IMR-90 (cell line): ENCODE data around the gene HNRNPU. TPM values are rescaled to one million over a fixed set of nuclear protein-coding genes. Genes with fewer than 3 reads are reported as not detected.

Experiments
- ATAC-seq: fragments of 200-7000 bp; cut with Tn5 transposase; 2 replicates; pipeline ENCODE4 v1.9.1; 2020; ENCODE audit warnings: low read depth, mild to moderate bottlenecking, moderate library complexity
- BruUV-seq: library from RNA; stranded (reverse); fragments of 400-500 nt; replicated peaks from 2 replicates; lab custom pipeline; 2021; lab: Mats Ljungman, UMichigan
- CTCF ChIA-PET: fragments of 300-600 bp; formaldehyde crosslinking; extraction: SDS; loops from one replicate; lab custom pipeline; 2021; ENCODE audit warnings: antibody characterized with exemption; lab: Yijun Ruan, JAX
- POLR2A ChIA-PET: fragments of 300-600 bp; sonication (Branson Sonifier 250); formaldehyde crosslinking; loops from one replicate; lab custom pipeline; 2022; ENCODE audit warnings: antibody characterized with exemption; ENCODE audit not compliant: unreplicated experiment; lab: Charles Lee
- DNase-seq: peaks from one replicate; pipeline ENCODE4 v3.0.0; 2013
- H2AFZ ChIP-seq: replicated peaks from 2 replicates; pipeline ENCODE3; 2013; ENCODE audit warnings: low read length, mild to moderate bottlenecking; ENCODE audit not compliant: poor library complexity
- H2AK5ac ChIP-seq: 2 replicates; pipeline ENCODE4 v1.6.1; 2013; ENCODE audit warnings: low read depth, low read length, inconsistent platforms
- H2AK9ac ChIP-seq: replicated peaks from 2 replicates; pipeline ENCODE3; 2013; ENCODE audit warnings: mild to moderate bottlenecking, low read depth, low read length, moderate library complexity; ENCODE audit not compliant: poor library complexity
- H2BK120ac ChIP-seq: 2 replicates; pipeline ENCODE4 v1.6.1; 2013; ENCODE audit warnings: low read depth, low read length, inconsistent platforms
- H2BK15ac ChIP-seq: 3 replicates; pipeline ENCODE4 v1.6.1; 2013; ENCODE audit warnings: low read depth, low read length, inconsistent platforms
- H2BK20ac ChIP-seq: 2 replicates; pipeline ENCODE4 v1.6.1; 2013; ENCODE audit warnings: low read depth, mild to moderate bottlenecking, inconsistent platforms, low read length, moderate library complexity
- H2BK5ac ChIP-seq: 2 replicates; pipeline ENCODE4 v1.6.1; 2013; ENCODE audit warnings: mild to moderate bottlenecking, low read depth, low read length, inconsistent platforms; ENCODE audit not compliant: poor library complexity, severe bottlenecking
- H3K14ac ChIP-seq: replicated peaks from 2 replicates; pipeline ENCODE4 v1.6.1; 2013; ENCODE audit warnings: low read depth, low read length, inconsistent platforms
- H3K18ac ChIP-seq: 2 replicates; pipeline ENCODE4 v1.6.1; 2013; ENCODE audit warnings: low read depth, low read length, control low read depth
- H3K23ac ChIP-seq: 2 replicates; pipeline ENCODE4 v1.6.1; 2013; ENCODE audit warnings: low read depth, low read length, inconsistent platforms
- H3K27ac ChIP-seq: 2 replicates; pipeline ENCODE4 v1.5.1; 2013; ENCODE audit warnings: mild to moderate bottlenecking, control low read depth, low read length; ENCODE audit not compliant: insufficient read depth
- H3K27me3 ChIP-seq: 2 replicates; pipeline ENCODE4 v1.6.1; 2013; ENCODE audit warnings: low read length; ENCODE audit not compliant: control insufficient read depth, insufficient read depth
- H3K36me3 ChIP-seq: 2 replicates; pipeline ENCODE4 v1.6.1; 2013; ENCODE audit warnings: low read length, mixed read lengths; ENCODE audit not compliant: control insufficient read depth, insufficient read depth
- H3K4ac ChIP-seq: 2 replicates; pipeline ENCODE4 v1.6.1; 2013; ENCODE audit warnings: low read depth, low read length, inconsistent platforms
- H3K4me1 ChIP-seq: 2 replicates; pipeline ENCODE4 v1.6.1; 2013; ENCODE audit warnings: low read length, mixed read lengths; ENCODE audit not compliant: control insufficient read depth, insufficient read depth
- H3K4me2 ChIP-seq: 2 replicates; pipeline ENCODE4 v1.6.1; 2013; ENCODE audit warnings: low read depth, mild to moderate bottlenecking, control low read depth, low read length, moderate library complexity
- H3K4me3 ChIP-seq: 2 replicates; pipeline ENCODE4 v1.5.1; 2013; ENCODE audit warnings: low read depth, mild to moderate bottlenecking, control low read depth, low read length, moderate library complexity; ENCODE audit not compliant: insufficient read depth
- H3K56ac ChIP-seq: 2 replicates; pipeline ENCODE4 v1.6.1; 2013; ENCODE audit warnings: low read length, inconsistent platforms; ENCODE audit not compliant: insufficient read depth; ENCODE audit errors: extremely low read depth
- H3K79me1 ChIP-seq, 2 experiments: 2 replicates each; pipeline ENCODE4 v1.6.1; 2013; ENCODE audit warnings: low read length in 2 of 2, inconsistent platforms in 1 of 2, low read depth in 1 of 2
- H3K9ac ChIP-seq: 2 replicates; pipeline ENCODE4 v1.6.1; 2013; ENCODE audit warnings: low read depth, low read length, control low read depth
- H3K9me1 ChIP-seq: 2 replicates; pipeline ENCODE4 v1.6.1; 2013; ENCODE audit warnings: low read length, inconsistent platforms; ENCODE audit not compliant: insufficient read depth
- H3K9me3 ChIP-seq: 2 replicates; pipeline ENCODE4 v1.6.1; 2013; ENCODE audit warnings: low read length; ENCODE audit not compliant: control insufficient read depth, insufficient read depth
- H4K20me1 ChIP-seq: 2 replicates; pipeline ENCODE4 v1.6.1; 2013; ENCODE audit warnings: low read length, inconsistent platforms; ENCODE audit not compliant: insufficient read depth
- H4K5ac ChIP-seq: 2 replicates; pipeline ENCODE4 v1.6.1; 2013; ENCODE audit warnings: mild to moderate bottlenecking, low read depth, low read length, control low read depth
- H4K8ac ChIP-seq, 2 experiments: 2 replicates each; pipeline ENCODE4 v1.6.1; 2013; ENCODE audit warnings: low read depth in 2 of 2, low read length in 2 of 2, control low read depth in 1 of 2, inconsistent platforms in 1 of 2
- H4K91ac ChIP-seq: 2 replicates; pipeline ENCODE4 v1.6.1; 2013; ENCODE audit warnings: low read depth, low read length, inconsistent platforms; ENCODE audit not compliant: insufficient read depth
- BHLHE40 ChIP-seq: fragments of 150-350 bp; IDR thresholded peaks from 2 replicates; pipeline ENCODE4 v1.6.1; 2016; ENCODE audit warnings: mild to moderate bottlenecking, low read depth, low read length
- CEBPB ChIP-seq: IDR thresholded peaks from 2 replicates; pipeline ENCODE4 v1.6.1; 2012; ENCODE audit warnings: low read depth, low read length, improper control_type of control experiment
- FOS ChIP-seq: fragments of 150-350 bp; IDR thresholded peaks from 2 replicates; pipeline ENCODE4 v1.6.1; 2016; ENCODE audit warnings: low read depth, low read length
- MAFK ChIP-seq: IDR thresholded peaks from 2 replicates; pipeline ENCODE4 v1.6.1; 2012; ENCODE audit warnings: low read depth, low read length, improper control_type of control experiment
- MAZ ChIP-seq: IDR thresholded peaks from 2 replicates; pipeline ENCODE4 v1.6.1; 2012; ENCODE audit warnings: low read depth, mild to moderate bottlenecking, low read length, improper control_type of control experiment, moderate library complexity, borderline replicate concordance
- MXI1 ChIP-seq: IDR thresholded peaks from 2 replicates; pipeline ENCODE4 v1.6.1; 2012; ENCODE audit warnings: low read depth, mild to moderate bottlenecking, low read length, moderate library complexity, borderline replicate concordance
- NFE2L2 ChIP-seq: fragments of 150-350 bp; IDR thresholded peaks from 2 replicates; pipeline ENCODE4 v1.6.1; 2016; ENCODE audit warnings: low read depth, mild to moderate bottlenecking, low read length
- POLR2A ChIP-seq: IDR thresholded peaks from 2 replicates; pipeline ENCODE4 v1.6.1; 2012; ENCODE audit warnings: mild to moderate bottlenecking, low read depth, low read length
- RAD21 ChIP-seq: IDR thresholded peaks from 2 replicates; pipeline ENCODE4 v1.6.1; 2012; ENCODE audit warnings: low read length, improper control_type of control experiment
- RCOR1 ChIP-seq: IDR thresholded peaks from 2 replicates; pipeline ENCODE4 v1.6.1; 2012; ENCODE audit warnings: mild to moderate bottlenecking, low read length, improper control_type of control experiment; ENCODE audit not compliant: insufficient replicate concordance
- RFX5 ChIP-seq: IDR thresholded peaks from 2 replicates; pipeline ENCODE4 v1.8.0; 2012; ENCODE audit warnings: low read depth, mild to moderate bottlenecking, low read length, moderate library complexity
- USF2 ChIP-seq: fragments of 150-350 bp; IDR thresholded peaks from 2 replicates; pipeline ENCODE4 v1.6.1; 2017; ENCODE audit warnings: mild to moderate bottlenecking, antibody characterized with exemption, low read length, low read depth
- WGBS, 2 experiments: methylation state at CpG; one replicate each; pipeline versions ENCODE4 v1.1.5 to v1.1.7; 2013; ENCODE audit warnings: missing lambda C conversion rate in 2 of 2; ENCODE audit not compliant: insufficient read length in 1 of 2; ENCODE audit errors: extremely low coverage in 2 of 2; 5-methylcytosine and 5-hydroxymethylcytosine counted together
- dilution Hi-C: fragments of 300-500 bp; cut with HindIII; formaldehyde crosslinking; loops from one replicate; pipeline ENCODE4 v1.14.3; 2018; ENCODE audit warnings: low sequenced_read_pairs; ENCODE audit not compliant: unreplicated experiment
- in situ Hi-C: fragments of 300-500 bp; cut with MboI; formaldehyde crosslinking; loops from 3 replicates; pipeline ENCODE4 v1.14.3; 2019; ENCODE audit warnings: low sequenced_read_pairs, inconsistent platforms, mixed read lengths
- intact Hi-C: fragments of 100-400 bp; cut with micrococcal nuclease; formaldehyde crosslinking; loops from 2 replicates; pipeline ENCODE4 v1.10.0; 2022
- polyA plus RNA-seq, 3 experiments: library from polyadenylated mRNA; depleted of rRNA; stranded (reverse); fragments of >200 nt; gene quantifications; 2 replicates each; pipeline ENCODE4 v1.2.3, GENCODE V29; 2012; ENCODE audit warnings: low replicate concordance in 1 of 3
- total RNA-seq: library from RNA; depleted of rRNA; stranded (reverse); fragments of >200 nt; gene quantifications from 2 replicates; pipeline ENCODE4 v1.2.3, GENCODE V29; 2012
- TF ChIP-seq, protein P1 (sequence below): fragments of 150-350 bp; IDR thresholded peaks from 2 replicates; pipeline ENCODE4 v1.6.1; 2016; ENCODE audit warnings: low read depth, mild to moderate bottlenecking, low read length, moderate library complexity, borderline replicate concordance

Gene HNRNPU
- total and polyA plus RNA-seq, 2 of the 4 experiments (the other 2 are of a cell fraction): 151 to 169 TPM

- peak within 1 kb of the TSS; percentile 97 for H2BK5ac ChIP-seq
- 0 out of 2 replicates have a peak, but pooled peaks have one; percentile 2 for TF ChIP-seq NFE2L2
- peak; percentile 50; the same call in 1 of the 2 replicates for TF ChIP-seq USF2
- no peak for TF ChIP-seq CEBPB
- TF ChIP-seq MXI1: peak; percentile 74
- no peak for TF ChIP-seq RCOR1
- TF ChIP-seq MAFK: no peak
- TF ChIP-seq RAD21: no peak
- TF ChIP-seq, protein P1, sequence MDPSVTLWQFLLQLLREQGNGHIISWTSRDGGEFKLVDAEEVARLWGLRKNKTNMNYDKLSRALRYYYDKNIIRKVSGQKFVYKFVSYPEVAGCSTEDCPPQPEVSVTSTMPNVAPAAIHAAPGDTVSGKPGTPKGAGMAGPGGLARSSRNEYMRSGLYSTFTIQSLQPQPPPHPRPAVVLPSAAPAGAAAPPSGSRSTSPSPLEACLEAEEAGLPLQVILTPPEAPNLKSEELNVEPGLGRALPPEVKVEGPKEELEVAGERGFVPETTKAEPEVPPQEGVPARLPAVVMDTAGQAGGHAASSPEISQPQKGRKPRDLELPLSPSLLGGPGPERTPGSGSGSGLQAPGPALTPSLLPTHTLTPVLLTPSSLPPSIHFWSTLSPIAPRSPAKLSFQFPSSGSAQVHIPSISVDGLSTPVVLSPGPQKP: no peak
- peak; percentile 86 for TF ChIP-seq POLR2A
- TF ChIP-seq FOS: no peak
- TF ChIP-seq RFX5: no peak
- TF ChIP-seq BHLHE40: peak; percentile 68; the same call in 1 of the 2 replicates
- TF ChIP-seq MAZ: peak; percentile 81; the same call in 1 of the 2 replicates
Measured at GRCh38 chr1:244835276-244836134, 28.8 kb downstream of the HNRNPU start, which contains the start of gene COX20. TSS of gene COX20 (plus strand) at chr1:244835658. CDS start at chr1:244835715, 57 bp downstream.

More at GRCh38 chr1:244835276-244836134, 28.8 kb downstream of the HNRNPU start, which contains the start of gene COX20:
- H3K4me1 ChIP-seq: peaks cover 5% of the 10 kb centered on the region
- peak within 1 kb of the TSS; percentile 95; the same call in 2 of the 3 replicates for H2BK15ac ChIP-seq
- no TSS peak for BruUV-seq
- H3K4me3 ChIP-seq: peak within 1 kb of the TSS; percentile 68
- peak within 1 kb of the TSS; percentile 98 for H3K18ac ChIP-seq
- CTCF ChIA-PET: interaction anchor here (1.4 to 3.3 kb wide), 2 partner anchors 12 to 207 kb away, joined by 6 to 13 read pairs; no protein-coding TSS in a partner anchor
- peak within 1 kb of the TSS; percentile 100 for H3K4ac ChIP-seq
- peak within 1 kb of the TSS; percentile 96 for H2AK9ac ChIP-seq
- 0% methylated on average over 17 of the region's 77 CpGs; no CpG with 5 or more reads in 1 of the 2 experiments for WGBS, 2 experiments
- H3K36me3 ChIP-seq: peaks cover 7% of the 10 kb centered on the region
- POLR2A ChIA-PET: interaction anchor here (0.8 kb wide), 1 partner anchor 11 kb away, joined by 5 read pairs; no protein-coding TSS in a partner anchor
- ATAC-seq (peak; percentile 75), DNase-seq (peak; percentile 88)
- H3K23ac ChIP-seq: peak within 1 kb of the TSS; percentile 100
- H3K9me1 ChIP-seq: peaks cover 7% of the 10 kb centered on the region
- dilution Hi-C loops (no loop called here), intact Hi-C loops (loop anchor here (1.0 to 2.0 kb wide), 4 partner anchors 28 to 207 kb away; partner anchors contain the start of gene DESI2), in situ Hi-C loops (loop anchor here (10.0 kb wide), 1 partner anchor 209 kb away; no protein-coding TSS in a partner anchor)
- peak within 1 kb of the TSS; percentile 61 to 100 for H4K8ac ChIP-seq
- peak within 1 kb of the TSS; percentile 99 for H2AK5ac ChIP-seq
- H3K4me2 ChIP-seq: peak within 1 kb of the TSS; percentile 97
- H2BK120ac ChIP-seq: peak within 1 kb of the TSS; percentile 97
- H2BK20ac ChIP-seq: peak within 1 kb of the TSS; percentile 50
- peak within 1 kb of the TSS; percentile 97 for H3K27ac ChIP-seq
- H3K9ac ChIP-seq: peak within 1 kb of the TSS; percentile 95
- H4K5ac ChIP-seq: peak within 1 kb of the TSS; percentile 90
- H3K56ac ChIP-seq: peak within 1 kb of the TSS; percentile 99
- peak within 1 kb of the TSS; percentile 99 for H4K91ac ChIP-seq
- H2AFZ ChIP-seq: peak within 1 kb of the TSS; percentile 99
- peaks cover 7 to 26% of the 10 kb centered on the region in 2 experiments; a peak in 3 of 4 replicates for H3K79me1 ChIP-seq
- H3K9me3 ChIP-seq: no peaks in the 10 kb centered on the region
- no peaks in the 10 kb centered on the region for H3K27me3 ChIP-seq
- H4K20me1 ChIP-seq: peaks cover 15% of the 10 kb centered on the region
- H3K14ac ChIP-seq: peak within 1 kb of the TSS; percentile 100
